Left lung (tissue), 10 donors: Measurements from ENCODE around the gene FAM241B. TPM values are rescaled to one million over a fixed set of nuclear protein-coding genes. Genes with fewer than 3 reads are reported as not detected.

Source experiments
- ATAC-seq: fragments of 200-7000 bp; cut with Tn5 transposase; one replicate; pipeline ENCODE4 v1.9.1; 2020; ENCODE audit warnings: moderate library complexity
- DNase-seq, 4 donors: peaks; one replicate each; pipeline ENCODE4 v3.0.0-alpha.2; 2013 to 2020
- H3K27ac ChIP-seq, 2 donors: fragments of 200-600 bp; sonication (generic) in 1 of 2; one replicate each; pipeline versions ENCODE4 v1.5.0 to v1.8.0; 2020 to 2021
- H3K27me3 ChIP-seq, 2 donors: fragments of 200-600 bp; sonication (generic) in 1 of 2; one replicate each; pipeline versions ENCODE4 v1.5.0 to v1.8.0; 2020 to 2021
- H3K36me3 ChIP-seq, 2 donors: fragments of 200-600 bp; sonication (generic) in 1 of 2; one replicate each; pipeline versions ENCODE4 v1.5.0 to v1.8.0; 2020 to 2021
- H3K4me1 ChIP-seq, 2 donors: fragments of 200-600 bp; one replicate each; pipeline ENCODE4 v1.8.0; 2021
- H3K4me3 ChIP-seq, 2 donors: fragments of 200-600 bp; sonication (generic) in 1 of 2; one replicate each; pipeline versions ENCODE4 v1.5.0 to v1.8.0; 2020 to 2021; ENCODE audit warnings: mild to moderate bottlenecking in 1 of 2
- H3K9me3 ChIP-seq, 2 donors: fragments of 200-600 bp; sonication (generic) in 1 of 2; one replicate each; pipeline versions ENCODE4 v1.5.0 to v1.8.0; 2020 to 2021
- intact Hi-C, 2 donors: fragments of 100-400 bp; cut with DNase I; formaldehyde crosslinking; loops; one replicate each; pipeline versions ENCODE4 v1.11.2 to v1.14.2; 2022
- polyA plus RNA-seq, 6 donors: library from polyadenylated mRNA; unstranded; fragments of 120-200 nt; gene quantifications; one replicate each; pipeline ENCODE4 v1.2.1, GENCODE V29; 2013; ENCODE audit not compliant: insufficient read length in 6 of 6
- total RNA-seq, 2 donors: library from RNA; stranded (reverse); fragmentation: NEBNext Ultra II Directional; extraction: Animal tissue kit (Norgen Biotek cat#: 25700); gene quantifications; one replicate each; pipeline ENCODE4 v1.2.1, GENCODE V29; 2021
- TF ChIP-seq, protein P1 (sequence below), 2 donors: fragments of 200-600 bp; sonication (generic) in 1 of 2; IDR thresholded peaks; one replicate each; pipeline versions ENCODE4 v1.5.0 to v1.8.0; 2021; ENCODE audit warnings: antibody characterized with exemption in 2 of 2
- donor health status: DM: no; HTN: yes; CAD: no.
- donor health status: DM: no; HTN: no; CAD: no.

Gene FAM241B
- total and polyA plus RNA-seq, 8 donors: 6.1 to 9.6 (median 7.3) TPM

DNA sequence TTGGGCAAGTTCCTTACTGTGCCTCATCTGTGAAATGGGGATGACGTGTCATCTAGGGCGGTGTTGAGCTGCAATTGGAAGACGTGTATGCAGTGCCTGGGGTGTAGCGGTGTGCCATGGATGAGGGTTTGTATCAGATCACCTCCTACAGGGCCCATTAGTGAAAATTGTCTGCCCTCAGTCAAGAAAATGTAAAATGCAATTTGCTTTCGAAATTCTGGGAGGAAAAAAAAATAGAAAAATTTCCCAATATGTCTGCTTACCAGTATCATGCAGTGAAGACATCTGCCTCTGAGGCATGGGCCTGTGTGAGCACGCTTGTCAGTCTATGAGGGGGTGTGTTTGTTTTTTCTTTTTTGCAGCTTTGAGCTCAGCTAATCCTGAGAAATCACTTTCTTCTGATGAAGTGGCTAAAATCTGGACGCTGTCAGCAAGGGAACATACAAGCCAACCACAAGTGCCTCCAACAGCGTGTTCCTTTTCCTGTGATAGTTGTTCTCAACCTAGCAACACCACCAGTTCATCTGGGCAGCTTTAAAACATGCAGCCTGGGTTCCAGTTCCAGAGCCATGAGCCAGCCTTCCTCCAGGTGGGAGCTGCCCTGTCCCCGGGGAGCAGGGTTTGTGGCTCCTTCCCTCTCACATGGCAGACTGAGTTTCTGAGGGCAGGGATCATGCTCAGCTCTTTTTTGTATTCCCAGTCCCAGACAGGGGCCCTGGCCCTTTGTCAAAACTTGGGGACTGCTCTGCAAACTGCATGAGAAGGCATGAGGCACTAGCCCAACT, 10.3 kb downstream of the FAM241B start:
- Histone ChIP-seq H3K36me3 (no peaks in the 10 kb centered on the region), H3K27ac (no peak overlapping the region), H3K4me1 (no peaks in the 10 kb centered on the region), H3K4me3 (no peak overlapping the region), H3K27me3 (peaks cover 0 to 11% of the 10 kb centered on the region in 2 donors), H3K9me3 (no peaks in the 10 kb centered on the region)
- ATAC-seq: no peak
- DNase-seq: peak in 3 of 4 donors; percentile 13 to 59 (median 36)
- intact Hi-C loops: loop anchor here in 1 of 2 donors (2.0 to 10.0 kb wide), 2 partner anchors 126 to 274 kb away; no protein-coding TSS in a partner anchor
- TF ChIP-seq, protein P1, sequence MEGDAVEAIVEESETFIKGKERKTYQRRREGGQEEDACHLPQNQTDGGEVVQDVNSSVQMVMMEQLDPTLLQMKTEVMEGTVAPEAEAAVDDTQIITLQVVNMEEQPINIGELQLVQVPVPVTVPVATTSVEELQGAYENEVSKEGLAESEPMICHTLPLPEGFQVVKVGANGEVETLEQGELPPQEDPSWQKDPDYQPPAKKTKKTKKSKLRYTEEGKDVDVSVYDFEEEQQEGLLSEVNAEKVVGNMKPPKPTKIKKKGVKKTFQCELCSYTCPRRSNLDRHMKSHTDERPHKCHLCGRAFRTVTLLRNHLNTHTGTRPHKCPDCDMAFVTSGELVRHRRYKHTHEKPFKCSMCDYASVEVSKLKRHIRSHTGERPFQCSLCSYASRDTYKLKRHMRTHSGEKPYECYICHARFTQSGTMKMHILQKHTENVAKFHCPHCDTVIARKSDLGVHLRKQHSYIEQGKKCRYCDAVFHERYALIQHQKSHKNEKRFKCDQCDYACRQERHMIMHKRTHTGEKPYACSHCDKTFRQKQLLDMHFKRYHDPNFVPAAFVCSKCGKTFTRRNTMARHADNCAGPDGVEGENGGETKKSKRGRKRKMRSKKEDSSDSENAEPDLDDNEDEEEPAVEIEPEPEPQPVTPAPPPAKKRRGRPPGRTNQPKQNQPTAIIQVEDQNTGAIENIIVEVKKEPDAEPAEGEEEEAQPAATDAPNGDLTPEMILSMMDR (IDR thresholded peaks at IDR 0.05): no peak

DNA sequence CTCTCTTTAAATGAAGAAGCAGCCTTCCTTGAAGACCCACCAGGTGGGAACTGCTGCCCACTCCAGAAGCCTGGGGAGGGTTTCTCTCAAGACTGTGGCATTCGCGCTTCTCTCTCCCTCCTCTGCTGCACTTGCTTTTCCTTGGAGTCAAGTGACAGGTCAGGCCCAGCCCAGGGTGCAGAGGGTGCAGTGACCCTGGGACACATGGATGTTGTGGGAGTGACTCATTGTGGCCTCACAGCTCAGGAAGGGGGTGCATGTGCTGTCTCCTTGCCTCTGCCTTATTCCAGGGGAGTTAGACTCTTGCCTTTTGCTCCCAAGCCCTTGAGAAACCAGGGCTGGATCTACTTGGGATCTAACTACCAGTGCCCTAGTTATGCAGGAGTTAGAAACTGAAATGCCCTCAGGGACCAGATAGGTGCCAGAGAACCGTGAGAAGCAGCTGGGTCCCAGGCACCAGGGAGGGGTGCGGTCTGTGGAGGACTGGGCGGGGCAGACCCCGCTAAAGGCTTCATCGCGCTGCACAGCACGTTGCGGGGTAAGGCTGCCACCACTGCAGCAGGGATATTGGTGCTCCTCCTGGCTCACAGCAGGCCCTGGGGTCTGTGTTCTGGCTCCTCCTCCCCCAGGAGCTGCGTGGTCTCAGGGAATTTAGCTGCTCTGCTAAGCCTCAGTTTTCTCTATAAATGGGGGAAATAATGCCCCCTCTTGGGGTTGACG, 11.4 kb downstream of the FAM241B start:
- ATAC-seq: no peak
- Histone ChIP-seq H3K36me3 (no peaks in the 10 kb centered on the region), H3K4me3 (no peak overlapping the region), H3K4me1 (no peaks in the 10 kb centered on the region), H3K27ac (no peak overlapping the region), H3K9me3 (no peaks in the 10 kb centered on the region), H3K27me3 (peaks cover 0 to 11% of the 10 kb centered on the region in 2 donors)
- intact Hi-C loops: loop anchor here in 1 of 2 donors (2.0 to 10.0 kb wide), 2 partner anchors 127 to 273 kb away; no protein-coding TSS in a partner anchor
- no peak for DNase-seq
- TF ChIP-seq, protein P1 (IDR thresholded peaks at IDR 0.05): no peak

DNA sequence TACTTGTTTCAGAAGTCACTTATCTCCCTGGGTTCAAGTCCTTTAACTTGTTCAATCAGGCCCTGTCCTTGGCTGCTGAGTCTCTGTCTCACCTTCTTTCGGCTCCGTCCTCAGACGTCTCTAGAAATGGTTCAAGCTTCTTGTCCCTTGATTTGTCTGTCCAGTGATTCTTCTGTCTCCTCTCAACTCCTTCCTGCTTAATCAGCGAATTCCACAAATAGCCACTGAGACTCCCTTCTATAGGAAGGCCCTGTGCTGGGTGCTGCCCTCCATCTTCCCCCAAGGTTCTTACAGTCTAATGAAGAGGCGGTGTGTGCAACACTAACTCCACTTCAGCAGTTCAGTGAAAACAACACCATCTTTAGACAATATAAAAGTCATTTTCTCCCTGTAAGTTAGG, 12.7 kb downstream of the FAM241B start:
- intact Hi-C loops: loop anchor here in 1 of 2 donors (10.0 kb wide), 1 partner anchor 272 kb away; no protein-coding TSS in a partner anchor

DNA sequence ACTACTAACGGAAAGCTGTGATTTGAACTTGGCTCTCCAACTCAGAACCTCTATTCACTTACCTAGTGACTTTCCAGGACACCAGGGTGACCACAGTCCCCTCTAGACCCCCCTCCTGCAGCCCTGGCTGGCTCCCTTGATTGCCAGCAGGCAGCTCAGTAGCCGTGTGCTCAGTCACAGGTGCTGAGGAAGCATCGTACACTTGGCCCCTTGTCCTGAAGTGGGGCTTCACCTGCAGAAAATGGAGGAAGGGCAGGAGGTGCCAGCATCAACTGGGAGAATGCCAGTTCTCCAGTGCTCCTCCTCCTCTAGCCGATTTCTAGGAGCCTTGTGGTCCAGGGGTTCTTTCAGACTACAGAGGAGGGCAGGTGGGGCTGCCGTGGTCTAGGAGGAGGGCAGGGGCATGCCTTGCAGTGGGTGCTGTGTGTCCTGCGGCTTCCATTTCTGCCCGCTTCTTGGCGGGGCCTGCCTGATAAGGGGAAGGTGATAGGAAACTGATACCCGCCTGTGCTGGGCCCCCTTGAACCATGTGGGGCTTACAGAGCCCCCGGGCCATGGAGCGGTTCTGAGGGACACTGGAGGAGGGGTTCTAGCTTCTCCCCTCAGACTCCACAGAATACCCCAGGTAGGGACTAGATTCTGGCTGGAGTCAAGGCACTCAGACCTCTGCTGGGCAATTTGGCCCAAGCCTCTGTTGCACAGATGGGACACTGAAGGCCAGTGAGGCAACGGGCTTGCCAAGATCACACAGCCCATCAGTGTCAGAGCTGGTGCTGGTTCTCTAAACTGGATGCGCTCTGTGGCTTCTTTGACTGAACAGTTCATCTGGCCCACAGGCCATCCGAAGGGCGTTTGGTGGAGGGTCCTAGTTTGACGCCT, 14.0 kb downstream of the FAM241B start:
- no peaks in the 10 kb centered on the region for H3K4me1 ChIP-seq
- H3K36me3 ChIP-seq: no peaks in the 10 kb centered on the region
- ATAC-seq: no peak
- H3K27ac ChIP-seq: no peak overlapping the region
- intact Hi-C loops: loop anchor here in 1 of 2 donors (10.0 kb wide), 1 partner anchor 271 kb away; no protein-coding TSS in a partner anchor
- TF ChIP-seq, protein P1 (IDR thresholded peaks at IDR 0.05): no peak
- no peaks in the 10 kb centered on the region for H3K9me3 ChIP-seq
- H3K4me3 ChIP-seq: no peak overlapping the region
- no peak for DNase-seq
- peaks cover 0 to 11% of the 10 kb centered on the region in 2 donors for H3K27me3 ChIP-seq

More for the DNA sequence above, 12.7 kb downstream of the FAM241B start:
- Histone ChIP-seq H3K36me3 (no peaks in the 10 kb centered on the region), H3K27me3 (peaks cover 0 to 11% of the 10 kb centered on the region in 2 donors), H3K4me3 (no peak overlapping the region), H3K9me3 (no peaks in the 10 kb centered on the region), H3K27ac (no peak overlapping the region), H3K4me1 (no peaks in the 10 kb centered on the region)
- TF ChIP-seq, protein P1 (IDR thresholded peaks at IDR 0.05): no peak
- DNase-seq: no peak
- ATAC-seq: no peak
